Measurements from ENCODE around the gene SLC26A2.

DNA sequence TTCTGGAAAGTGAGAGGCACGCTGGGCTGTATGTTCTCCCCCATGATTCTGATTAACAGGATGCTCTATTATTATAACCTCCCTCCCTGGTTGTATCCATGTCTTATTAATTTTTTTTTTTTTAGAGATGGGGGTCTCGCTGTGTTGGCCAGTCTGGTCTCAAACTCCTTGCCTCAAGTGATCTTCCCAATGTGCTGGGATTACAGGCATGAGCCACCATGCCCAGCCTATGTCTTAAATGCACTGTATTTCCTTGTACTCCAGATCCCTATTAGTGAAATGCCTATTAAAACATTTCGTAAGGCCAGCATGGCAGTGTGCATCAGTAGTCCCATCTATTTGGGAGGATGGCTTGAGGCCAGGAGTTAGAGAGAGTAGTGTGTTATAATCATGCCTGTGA lies 32.9 kb downstream of the SLC26A2 start:
- TF ChIP-seq, protein P1, sequence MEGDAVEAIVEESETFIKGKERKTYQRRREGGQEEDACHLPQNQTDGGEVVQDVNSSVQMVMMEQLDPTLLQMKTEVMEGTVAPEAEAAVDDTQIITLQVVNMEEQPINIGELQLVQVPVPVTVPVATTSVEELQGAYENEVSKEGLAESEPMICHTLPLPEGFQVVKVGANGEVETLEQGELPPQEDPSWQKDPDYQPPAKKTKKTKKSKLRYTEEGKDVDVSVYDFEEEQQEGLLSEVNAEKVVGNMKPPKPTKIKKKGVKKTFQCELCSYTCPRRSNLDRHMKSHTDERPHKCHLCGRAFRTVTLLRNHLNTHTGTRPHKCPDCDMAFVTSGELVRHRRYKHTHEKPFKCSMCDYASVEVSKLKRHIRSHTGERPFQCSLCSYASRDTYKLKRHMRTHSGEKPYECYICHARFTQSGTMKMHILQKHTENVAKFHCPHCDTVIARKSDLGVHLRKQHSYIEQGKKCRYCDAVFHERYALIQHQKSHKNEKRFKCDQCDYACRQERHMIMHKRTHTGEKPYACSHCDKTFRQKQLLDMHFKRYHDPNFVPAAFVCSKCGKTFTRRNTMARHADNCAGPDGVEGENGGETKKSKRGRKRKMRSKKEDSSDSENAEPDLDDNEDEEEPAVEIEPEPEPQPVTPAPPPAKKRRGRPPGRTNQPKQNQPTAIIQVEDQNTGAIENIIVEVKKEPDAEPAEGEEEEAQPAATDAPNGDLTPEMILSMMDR (IDR thresholded peaks at IDR 0.05 in 2 of 3, conservative IDR thresholded peaks at IDR 0.05 in 1 of 3; ENCODE audit: control insufficient read depth in 2 of 3, extremely low read depth in 1 of 3, insufficient read depth in 1 of 3, low read depth in 3 of 3, low read length in 3 of 3), result no peak
- TF ChIP-seq RAD21 (IDR thresholded peaks at IDR 0.05; ENCODE audit: insufficient read depth, low read depth, low read length) (no peak), TARDBP (IDR thresholded peaks at IDR 0.05; ENCODE audit: borderline replicate concordance) (no peak), HCFC1 (IDR thresholded peaks at IDR 0.05; ENCODE audit: low read length) (no peak), RELA (IDR thresholded peaks at IDR 0.05; ENCODE audit: borderline replicate concordance, partially characterized antibody) (no peak), POLR2AphosphoS5 (IDR thresholded peaks at IDR 0.05; ENCODE audit: low read length) (no peak)
